A673 (cell line): ENCODE data around the gene BMP2K.

Source experiments
- CTCF ChIP-seq: fragments of 300-800, 200-600 bp; sonication (generic); conservative IDR thresholded peaks from 2 replicates; pipeline ENCODE4 v1.5.1; 2017; ENCODE audit warnings: low read depth, mild to moderate bottlenecking, antibody characterized with exemption, low read length, moderate library complexity, mixed read lengths
- EZH2 ChIP-seq: fragments of 200-600 bp; sonication (generic); IDR thresholded peaks from 2 replicates; pipeline ENCODE4 v1.6.1; 2017; ENCODE audit warnings: borderline replicate concordance, low read depth, mild to moderate bottlenecking, mixed read lengths, antibody characterized with exemption, low read length; ENCODE audit not compliant: poor library complexity, severe bottlenecking

- TF ChIP-seq CTCF (no peak), EZH2 (no peak)
Measured at GRCh38 chr4:78787392-78788006, 11.3 kb downstream of the BMP2K start.
